ENCODE results near the gene HOXD13. TPM values are rescaled to one million over a fixed set of nuclear protein-coding genes. Genes with fewer than 3 reads are reported as not detected.

Gene HOXD13
- total RNA-seq, 1 donor from 2014 or later, result not detected

DNA sequence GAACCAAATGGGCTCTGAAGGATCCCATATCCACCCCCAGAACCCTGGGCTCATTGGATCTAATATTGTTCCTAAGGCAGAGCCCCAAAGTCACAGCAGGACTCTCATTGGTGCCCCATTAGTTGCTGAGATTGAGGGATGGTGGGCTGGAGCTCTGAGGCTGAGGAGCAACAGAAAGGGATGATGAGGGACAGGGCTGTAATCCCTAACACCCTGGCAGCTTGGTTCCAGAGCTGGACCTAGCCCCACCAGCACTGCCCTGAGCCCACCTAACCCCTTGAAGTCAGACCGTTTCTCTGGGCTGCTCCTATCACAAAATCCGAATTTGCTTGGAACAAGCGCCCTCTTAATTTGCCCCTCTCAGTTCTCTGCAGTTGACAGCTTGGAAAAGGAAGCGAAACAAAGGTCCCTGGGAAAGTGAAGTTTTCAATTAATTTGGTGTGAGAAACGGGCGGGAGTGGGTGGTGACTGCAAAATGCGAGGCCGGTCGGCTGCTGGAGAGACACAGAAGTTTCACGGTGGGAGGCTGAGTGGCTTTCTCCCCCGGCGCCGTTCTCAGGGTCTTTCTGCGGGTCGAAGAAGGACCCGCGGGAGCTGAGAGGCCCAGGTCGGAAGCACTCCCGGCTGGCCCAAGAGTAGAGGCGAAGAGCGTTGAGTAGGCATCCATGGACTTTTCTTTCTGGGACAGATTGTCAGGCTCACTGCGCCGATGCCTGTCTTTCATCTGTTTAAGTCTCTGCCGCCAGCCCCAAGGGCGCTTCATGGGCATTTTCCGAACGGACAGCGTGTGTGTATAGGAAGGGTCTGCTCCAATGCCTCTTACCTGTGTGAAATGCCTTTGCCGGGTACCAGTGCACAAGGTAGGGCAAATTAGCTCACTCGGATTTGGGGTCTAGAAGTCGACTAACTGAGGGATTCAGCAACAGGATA, 927 bp upstream of the HOXD13 start:
- FAIRE-seq, result no peak
- Histone ChIP-seq H3K27me3 (ENCODE audit: control insufficient read depth, insufficient read depth, low read length) (peaks cover 68% of the 10 kb centered on the region), H3K4me3 (ENCODE audit: low read depth, low read length) (no peak overlapping the region), H3K36me3 (ENCODE audit: control insufficient read depth, insufficient read depth, low read length) (no peaks in the 10 kb centered on the region)
- no peak for DNase-seq (ENCODE audit: low read depth)
- TF ChIP-seq, protein P1, sequence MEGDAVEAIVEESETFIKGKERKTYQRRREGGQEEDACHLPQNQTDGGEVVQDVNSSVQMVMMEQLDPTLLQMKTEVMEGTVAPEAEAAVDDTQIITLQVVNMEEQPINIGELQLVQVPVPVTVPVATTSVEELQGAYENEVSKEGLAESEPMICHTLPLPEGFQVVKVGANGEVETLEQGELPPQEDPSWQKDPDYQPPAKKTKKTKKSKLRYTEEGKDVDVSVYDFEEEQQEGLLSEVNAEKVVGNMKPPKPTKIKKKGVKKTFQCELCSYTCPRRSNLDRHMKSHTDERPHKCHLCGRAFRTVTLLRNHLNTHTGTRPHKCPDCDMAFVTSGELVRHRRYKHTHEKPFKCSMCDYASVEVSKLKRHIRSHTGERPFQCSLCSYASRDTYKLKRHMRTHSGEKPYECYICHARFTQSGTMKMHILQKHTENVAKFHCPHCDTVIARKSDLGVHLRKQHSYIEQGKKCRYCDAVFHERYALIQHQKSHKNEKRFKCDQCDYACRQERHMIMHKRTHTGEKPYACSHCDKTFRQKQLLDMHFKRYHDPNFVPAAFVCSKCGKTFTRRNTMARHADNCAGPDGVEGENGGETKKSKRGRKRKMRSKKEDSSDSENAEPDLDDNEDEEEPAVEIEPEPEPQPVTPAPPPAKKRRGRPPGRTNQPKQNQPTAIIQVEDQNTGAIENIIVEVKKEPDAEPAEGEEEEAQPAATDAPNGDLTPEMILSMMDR (IDR thresholded peaks at IDR 0.05; ENCODE audit: insufficient read depth, low read length, severe bottlenecking), result no peak

DNA sequence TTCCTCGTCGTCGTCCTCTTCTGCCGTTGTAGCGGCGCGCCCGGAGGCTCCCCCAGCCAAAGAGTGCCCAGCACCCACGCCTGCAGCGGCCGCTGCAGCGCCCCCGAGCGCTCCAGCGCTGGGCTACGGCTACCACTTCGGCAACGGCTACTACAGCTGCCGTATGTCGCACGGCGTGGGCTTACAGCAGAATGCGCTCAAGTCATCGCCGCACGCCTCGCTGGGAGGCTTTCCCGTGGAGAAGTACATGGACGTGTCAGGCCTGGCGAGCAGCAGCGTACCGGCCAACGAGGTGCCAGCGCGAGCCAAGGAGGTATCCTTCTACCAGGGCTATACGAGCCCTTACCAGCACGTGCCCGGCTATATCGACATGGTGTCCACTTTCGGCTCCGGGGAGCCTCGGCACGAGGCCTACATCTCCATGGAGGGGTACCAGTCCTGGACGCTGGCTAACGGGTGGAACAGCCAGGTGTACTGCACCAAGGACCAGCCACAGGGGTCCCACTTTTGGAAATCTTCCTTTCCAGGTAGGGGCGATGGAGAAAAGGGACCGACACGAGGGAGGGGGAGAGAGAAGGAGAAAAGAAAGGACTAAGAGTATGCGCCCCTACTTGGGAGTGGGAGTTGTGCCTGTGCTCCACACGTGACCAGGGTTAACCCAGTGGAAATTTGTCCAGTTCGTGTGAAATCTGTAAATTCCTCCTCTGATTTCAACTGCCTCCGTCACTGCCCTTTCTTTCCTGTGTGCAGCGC, 800 bp downstream of the HOXD13 start:
- TF ChIP-seq, protein P1 (IDR thresholded peaks at IDR 0.05; ENCODE audit: insufficient read depth, low read length, severe bottlenecking), result no peak
- DNase-seq (ENCODE audit: low read depth) (no peak), FAIRE-seq (no peak)
- Histone ChIP-seq H3K27me3 (ENCODE audit: control insufficient read depth, insufficient read depth, low read length) (peaks cover 72% of the 10 kb centered on the region), H3K4me3 (ENCODE audit: low read depth, low read length) (no peak overlapping the region), H3K36me3 (ENCODE audit: control insufficient read depth, insufficient read depth, low read length) (no peaks in the 10 kb centered on the region)

DNA sequence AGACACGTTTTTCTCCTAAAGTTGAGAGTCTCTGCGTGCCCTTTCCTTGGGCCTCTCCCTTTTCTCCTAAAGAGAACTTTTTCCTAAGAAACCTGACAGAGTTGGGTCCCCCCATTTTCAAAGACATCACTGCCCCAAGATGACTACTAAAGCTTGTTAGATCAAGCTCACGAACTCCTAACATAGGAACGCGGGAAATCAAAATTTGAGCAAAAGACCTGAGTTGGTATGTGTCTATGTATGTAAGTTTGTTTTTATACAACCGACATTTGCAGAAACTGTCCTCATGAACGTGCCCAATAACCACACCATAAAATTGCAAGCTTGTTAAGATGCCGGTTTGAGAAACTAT, 1.4 kb downstream of the HOXD13 start:
- no peak for DNase-seq (ENCODE audit: low read depth)
- Histone ChIP-seq H3K27me3 (ENCODE audit: control insufficient read depth, insufficient read depth, low read length) (peaks cover 71% of the 10 kb centered on the region), H3K36me3 (ENCODE audit: control insufficient read depth, insufficient read depth, low read length) (no peaks in the 10 kb centered on the region), H3K4me3 (ENCODE audit: low read depth, low read length) (no peak overlapping the region)
- FAIRE-seq, result no peak
- TF ChIP-seq, protein P1 (IDR thresholded peaks at IDR 0.05; ENCODE audit: insufficient read depth, low read length, severe bottlenecking), result no peak

DNA sequence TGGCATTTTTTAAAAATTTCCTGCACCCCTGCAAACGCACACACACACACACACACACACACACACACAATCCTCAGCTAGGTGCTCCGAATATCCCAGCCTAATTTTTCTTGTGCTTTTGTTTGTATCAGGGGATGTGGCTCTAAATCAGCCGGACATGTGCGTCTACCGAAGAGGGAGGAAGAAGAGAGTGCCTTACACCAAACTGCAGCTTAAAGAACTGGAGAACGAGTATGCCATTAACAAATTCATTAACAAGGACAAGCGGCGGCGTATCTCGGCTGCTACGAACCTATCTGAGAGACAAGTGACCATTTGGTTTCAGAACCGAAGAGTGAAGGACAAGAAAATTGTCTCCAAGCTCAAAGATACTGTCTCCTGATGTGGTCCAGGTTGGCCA, 1.8 kb downstream of the HOXD13 start:
- Histone ChIP-seq H3K27me3 (ENCODE audit: control insufficient read depth, insufficient read depth, low read length) (peaks cover 73% of the 10 kb centered on the region), H3K36me3 (ENCODE audit: control insufficient read depth, insufficient read depth, low read length) (no peaks in the 10 kb centered on the region), H3K4me3 (ENCODE audit: low read depth, low read length) (no peak overlapping the region)
- DNase-seq (ENCODE audit: low read depth), result no peak
- FAIRE-seq, result no peak
- TF ChIP-seq, protein P1 (IDR thresholded peaks at IDR 0.05; ENCODE audit: insufficient read depth, low read length, severe bottlenecking), result no peak

DNA sequence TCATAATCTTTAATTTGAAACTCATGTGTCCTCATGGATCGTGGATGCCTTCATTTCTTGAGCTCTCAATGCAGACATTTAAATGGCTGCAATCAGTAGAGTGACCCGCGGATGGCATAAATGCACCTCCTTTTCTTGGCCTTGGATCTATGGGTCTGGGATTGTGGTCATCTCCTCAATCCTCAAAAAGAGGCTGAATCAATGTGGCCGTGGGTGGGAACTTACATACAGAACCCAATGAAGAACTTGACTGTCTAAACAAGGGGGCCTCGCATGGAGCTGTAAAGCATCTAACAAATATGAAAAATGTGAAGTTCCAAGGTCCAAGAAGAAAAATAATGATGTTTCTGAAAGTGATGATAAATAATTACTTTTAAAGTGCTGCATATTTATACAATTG, 2.9 kb downstream of the HOXD13 start:
- TF ChIP-seq, protein P1 (IDR thresholded peaks at IDR 0.05; ENCODE audit: insufficient read depth, low read length, severe bottlenecking), result no peak
- no peak for DNase-seq (ENCODE audit: low read depth)
- no peaks in the 10 kb centered on the region for H3K36me3 ChIP-seq (ENCODE audit: control insufficient read depth, insufficient read depth, low read length)
- no peak overlapping the region for H3K4me3 ChIP-seq (ENCODE audit: low read depth, low read length)
- FAIRE-seq, result no peak
- peaks cover 74% of the 10 kb centered on the region for H3K27me3 ChIP-seq (ENCODE audit: control insufficient read depth, insufficient read depth, low read length)

All from bronchial epithelial cell (primary cell).